ENCODE measurements around the gene ZC3H8.

The ZC3H8 gene

GRCh38 chr2:112195167-112195766, 59.6 kb downstream of the ZC3H8 start:
- DNase-seq (ENCODE audit: low read depth) = no peak

GRCh38 chr2:112194482-112194881, 60.4 kb downstream of the ZC3H8 start:
- no peak for DNase-seq (ENCODE audit: low read depth)

- DNase-seq (ENCODE audit: low read depth) = no peak
Measured at GRCh38 chr2:112194028-112194427, 60.8 kb downstream of the ZC3H8 start.

- no peak for DNase-seq (ENCODE audit: low read depth)
Measured at GRCh38 chr2:112189001-112189556, 65.8 kb downstream of the ZC3H8 start.

- no peak for DNase-seq (ENCODE audit: low read depth)
Measured at GRCh38 chr2:112187805-112188596, 66.8 kb downstream of the ZC3H8 start.

GRCh38 chr2:112187046-112187715, 67.7 kb downstream of the ZC3H8 start:
- DNase-seq (ENCODE audit: low read depth) = no peak

- no peak for DNase-seq (ENCODE audit: low read depth)
Measured at GRCh38 chr2:112185131-112185530, 69.7 kb downstream of the ZC3H8 start.

GRCh38 chr2:112184121-112184520, 70.7 kb downstream of the ZC3H8 start:
- no peak for DNase-seq (ENCODE audit: low read depth)

GRCh38 chr2:112183327-112184025, 71.4 kb downstream of the ZC3H8 start:
- DNase-seq (ENCODE audit: low read depth) = no peak

- no peak for DNase-seq (ENCODE audit: low read depth)
Measured at GRCh38 chr2:112182581-112183034, 72.2 kb downstream of the ZC3H8 start.

- no peak for DNase-seq (ENCODE audit: low read depth)
Measured at GRCh38 chr2:112181571-112182290, 73.1 kb downstream of the ZC3H8 start.

GRCh38 chr2:112175958-112176573, 78.8 kb downstream of the ZC3H8 start:
- no peak for DNase-seq (ENCODE audit: low read depth)

GRCh38 chr2:112175333-112175732, 79.5 kb downstream of the ZC3H8 start:
- DNase-seq (ENCODE audit: low read depth) = no peak

- DNase-seq (ENCODE audit: low read depth) = no peak
Measured at GRCh38 chr2:112174383-112174782, 80.5 kb downstream of the ZC3H8 start.

- no peak for DNase-seq (ENCODE audit: low read depth)
Measured at GRCh38 chr2:112173646-112174319, 81.1 kb downstream of the ZC3H8 start.

- no peak for DNase-seq (ENCODE audit: low read depth)
Measured at GRCh38 chr2:112170495-112170894, 84.3 kb downstream of the ZC3H8 start.

- DNase-seq (ENCODE audit: low read depth) = no peak
Measured at GRCh38 chr2:112168422-112169124, 86.3 kb downstream of the ZC3H8 start.

- DNase-seq (ENCODE audit: low read depth) = no peak
Measured at GRCh38 chr2:112166806-112167499, 87.9 kb downstream of the ZC3H8 start.

- DNase-seq (ENCODE audit: low read depth) = no peak
Measured at GRCh38 chr2:112165296-112165695, 89.5 kb downstream of the ZC3H8 start.

All from fibroblast of gingiva (primary cell).